Gastroesophageal sphincter (tissue), 2 donors: ENCODE results near the gene RNLS.

Source experiments
- POLR2A ChIP-seq, 2 donors: fragments of 450-650 bp; IDR thresholded peaks; one replicate each; pipeline ENCODE4 v1.6.1; 2017; ENCODE audit warnings: antibody characterized with exemption in 2 of 2, mild to moderate bottlenecking in 2 of 2, moderate library complexity in 1 of 2
- POLR2AphosphoS5 ChIP-seq: sonication (generic); formaldehyde crosslinking; IDR thresholded peaks from one replicate; pipeline ENCODE4 v1.6.1; 2017; ENCODE audit warnings: antibody characterized with exemption

GRCh38 chr10:88370713-88371112, 212.4 kb downstream of the RNLS start:
- TF ChIP-seq POLR2A (IDR thresholded peaks at IDR 0.05): no peak
- TF ChIP-seq POLR2AphosphoS5: no peak
